Suprapubic skin (tissue), 3 donors: ENCODE measurements around the gene FNDC11.

Experiments used
- CTCF ChIP-seq, 2 donors: fragments of 200-600 bp in 1 of 2; fragments of 450-650 bp in 1 of 2; sonication (generic) in 1 of 2; IDR thresholded peaks; one replicate each; pipeline ENCODE4 v1.5.1; 2016 to 2019; ENCODE audit warnings: antibody characterized with exemption in 2 of 2, mild to moderate bottlenecking in 1 of 2, moderate library complexity in 1 of 2
- POLR2A ChIP-seq, 2 donors: fragments of 450-650 bp; IDR thresholded peaks; one replicate each; pipeline ENCODE4 v1.6.1; 2017; ENCODE audit warnings: antibody characterized with exemption in 2 of 2, mild to moderate bottlenecking in 2 of 2, moderate library complexity in 2 of 2

- TF ChIP-seq POLR2A (IDR thresholded peaks at IDR 0.05) (no peak), CTCF (IDR thresholded peaks at IDR 0.05) (no peak)
Observed at GRCh38 chr20:63588641-63589041, 34.7 kb downstream of the FNDC11 start.
